A673 (cell line): ENCODE data around the gene RERE.

Experiments
- CTCF ChIP-seq: fragments of 300-800, 200-600 bp; sonication (generic); conservative IDR thresholded peaks from 2 replicates; pipeline ENCODE4 v1.5.1; 2017; ENCODE audit warnings: low read depth, mild to moderate bottlenecking, antibody characterized with exemption, low read length, moderate library complexity, mixed read lengths
- EZH2 ChIP-seq: fragments of 200-600 bp; sonication (generic); IDR thresholded peaks from 2 replicates; pipeline ENCODE4 v1.6.1; 2017; ENCODE audit warnings: borderline replicate concordance, low read depth, mild to moderate bottlenecking, mixed read lengths, antibody characterized with exemption, low read length; ENCODE audit not compliant: poor library complexity, severe bottlenecking

- TF ChIP-seq CTCF (no peak), EZH2 (no peak)
These were observed 242.5 kb downstream of the RERE start for GRCh38 chr1:8574985-8575384.
